GM12892 (cell line): Measurements from ENCODE around the gene ANXA7.
"Not testable (repeated sequence)": the region's sequence is repeated elsewhere in the genome, so short reads cannot be mapped to it uniquely, and the experiment has no call there.

Experiments used
- POLR2A ChIP-seq: IDR thresholded peaks from 2 replicates; pipeline ENCODE4 v1.6.1; 2011; ENCODE audit warnings: low read depth, low read length, control low read depth
- POLR2AphosphoS5 ChIP-seq: IDR thresholded peaks from 2 replicates; pipeline ENCODE4 v1.6.1; 2011; ENCODE audit warnings: low read depth, low read length, control low read depth
- TAF1 ChIP-seq: IDR thresholded peaks from 2 replicates; pipeline ENCODE4 v1.6.1; 2011; ENCODE audit warnings: low read depth, mild to moderate bottlenecking, control low read depth, low read length, borderline replicate concordance

GRCh38 chr10:73325290-73325689, 88.6 kb downstream of the ANXA7 start:
- TF ChIP-seq TAF1, POLR2AphosphoS5, POLR2A: not testable (repeated sequence)
